Cardiac fibroblast (primary cell): ENCODE measurements around the gene TSPAN18.

Source experiments
- DNase-seq, 2 donors: peaks; one replicate each; pipeline versions ENCODE4 v3.0.0 to v3.0.0-alpha.2; 2010; ENCODE audit warnings: low read depth in 2 of 2
- H3K4me3 ChIP-seq, 2 donors: replicated peaks in 1 of 2; 1 replicate in 1 of 2; 2 replicates in 1 of 2; pipeline ENCODE4 v1.5.1; 2011; ENCODE audit warnings: low read depth in 2 of 2, low read length in 2 of 2, mild to moderate bottlenecking in 2 of 2, moderate library complexity in 1 of 2
- CTCF ChIP-seq: IDR thresholded peaks from one replicate; pipeline ENCODE4 v1.5.1; 2011; ENCODE audit warnings: low read depth, mild to moderate bottlenecking, low read length, inconsistent platforms

TSPAN18 gene

GRCh38 chr11:44962464-44962863 is 235.7 kb downstream of the TSPAN18 start:
- H3K4me3 ChIP-seq, result no peak overlapping the region
- no peak for DNase-seq
- TF ChIP-seq CTCF, result no peak

GRCh38 chr11:44963136-44963535 is 236.4 kb downstream of the TSPAN18 start:
- TF ChIP-seq CTCF, result no peak
- DNase-seq, result no peak
- H3K4me3 ChIP-seq, result no peak overlapping the region

- H3K4me3 ChIP-seq, result no peak overlapping the region
- DNase-seq, result no peak
- no peak for TF ChIP-seq CTCF
Measured at GRCh38 chr11:44963948-44964347, 237.2 kb downstream of the TSPAN18 start.

- no peak overlapping the region for H3K4me3 ChIP-seq
- no peak for DNase-seq
- TF ChIP-seq CTCF, result no peak
Measured at GRCh38 chr11:44964526-44965209, 237.9 kb downstream of the TSPAN18 start.

DNA sequence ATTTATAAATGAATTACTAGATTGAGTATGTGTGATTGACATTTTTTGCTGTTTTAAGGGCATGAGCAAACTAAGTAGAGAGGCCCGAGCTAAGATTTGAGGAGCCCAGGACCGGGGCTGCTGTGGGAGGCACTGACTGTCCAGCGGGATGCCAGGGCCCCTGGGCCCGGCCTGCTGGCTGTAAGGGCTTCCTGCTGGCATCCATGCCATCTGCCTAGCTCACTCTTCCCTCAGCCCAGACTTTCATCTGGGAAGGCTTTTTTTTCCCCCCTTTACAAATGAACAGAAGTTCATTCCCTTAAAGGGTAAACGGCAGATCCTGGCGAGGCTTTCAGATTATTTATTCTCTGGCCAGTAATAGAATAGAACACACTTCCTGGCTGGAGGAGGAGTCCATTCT is 239.9 kb downstream of the TSPAN18 start:
- no peak overlapping the region for H3K4me3 ChIP-seq
- no peak for DNase-seq
- TF ChIP-seq CTCF, result no peak

GRCh38 chr11:44967930-44968496 is 241.3 kb downstream of the TSPAN18 start:
- H3K4me3 ChIP-seq, result no peak overlapping the region
- TF ChIP-seq CTCF, result no peak
- no peak for DNase-seq
